Tibial nerve (tissue), 4 donors: ENCODE data around the gene DENND6A. TPM values are rescaled to one million over a fixed set of nuclear protein-coding genes. Genes with fewer than 3 reads are reported as not detected.

Experiments used
- DNase-seq, 2 donors: peaks; one replicate each; pipeline ENCODE4 v3.0.0-alpha.2; 2019; ENCODE audit warnings: low spot score in 2 of 2
- H3K27ac ChIP-seq, 4 donors: fragments of 200-600 bp; sonication (generic) in 3 of 4; one replicate each; pipeline ENCODE4 v1.5.1; 2017 to 2019; ENCODE audit warnings: mild to moderate bottlenecking in 1 of 4
- H3K27me3 ChIP-seq, 2 donors: fragments of 200-600 bp; sonication (generic) in 1 of 2; one replicate each; pipeline versions ENCODE4 v1.5.1 to v1.6.0; 2017 to 2019
- H3K36me3 ChIP-seq, 3 donors: fragments of 200-600 bp; sonication (generic); one replicate each; pipeline ENCODE4 v1.5.1; 2018 to 2019
- H3K4me1 ChIP-seq, 4 donors: fragments of 200-600 bp; sonication (generic) in 3 of 4; one replicate each; pipeline ENCODE4 v1.5.1; 2017 to 2019
- H3K4me3 ChIP-seq, 4 donors: fragments of 200-600 bp; sonication (generic) in 3 of 4; one replicate each; pipeline ENCODE4 v1.5.1; 2017 to 2019; ENCODE audit warnings: mild to moderate bottlenecking in 1 of 4, moderate library complexity in 1 of 4
- H3K9me3 ChIP-seq, 4 donors: fragments of 200-600 bp; sonication (generic) in 3 of 4; one replicate each; pipeline ENCODE4 v1.5.1; 2017 to 2019
- CTCF ChIP-seq, 5 experiments: fragments of 200-600 bp in 3 of 5; fragments of 450-650 bp in 2 of 5; sonication (generic) in 3 of 5; IDR thresholded peaks; one replicate each; pipeline ENCODE4 v1.5.1; 2016 to 2019; ENCODE audit warnings: antibody characterized with exemption in 5 of 5, mild to moderate bottlenecking in 3 of 5, moderate library complexity in 2 of 5
- EP300 ChIP-seq, 2 donors: sonication (generic); formaldehyde crosslinking; IDR thresholded peaks; one replicate each; pipeline ENCODE4 v1.6.1; 2017; ENCODE audit warnings: antibody characterized with exemption in 2 of 2, mild to moderate bottlenecking in 1 of 2
- POLR2A ChIP-seq, 2 donors: fragments of 450-650 bp; IDR thresholded peaks; one replicate each; pipeline ENCODE4 v1.6.1; 2017; ENCODE audit warnings: antibody characterized with exemption in 2 of 2, mild to moderate bottlenecking in 2 of 2, moderate library complexity in 2 of 2
- WGBS, 2 donors: methylation state at CpG; one replicate each; pipeline ENCODE4 v1.1.5; 2018; 5-methylcytosine and 5-hydroxymethylcytosine counted together
- total RNA-seq, 4 donors: library from RNA; depleted of rRNA; stranded (reverse); fragments of >200 nt; gene quantifications; one replicate each; pipeline ENCODE4 v1.1.0, GENCODE V29; 2016

DENND6A gene
- total RNA-seq, 4 donors from 2014 or later: 48.0 to 88.1 (median 51.9) TPM

DNA sequence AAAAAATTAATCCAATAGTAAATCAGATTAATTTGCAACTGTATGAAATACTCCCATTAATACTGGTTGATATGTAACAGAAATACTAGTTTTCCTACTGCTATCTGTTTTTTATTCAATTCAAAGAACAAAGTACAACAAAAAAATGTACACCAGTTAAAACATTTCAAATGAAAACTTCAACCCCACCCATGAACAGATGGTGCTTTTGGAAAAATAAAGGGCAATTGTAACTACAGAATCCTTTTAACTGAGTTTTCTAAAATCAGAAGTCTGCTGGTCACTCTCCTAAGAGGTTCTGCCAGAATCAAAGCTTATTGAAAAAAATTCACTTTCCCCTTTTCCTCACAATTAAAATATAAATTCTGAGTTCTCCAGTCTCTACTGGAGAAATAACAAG, 34.3 kb downstream of the DENND6A start:
- H3K27me3 ChIP-seq: no peaks in the 10 kb centered on the region
- no peaks in the 10 kb centered on the region for H3K9me3 ChIP-seq
- TF ChIP-seq POLR2A (IDR thresholded peaks at IDR 0.05): no peak
- no peak for TF ChIP-seq CTCF (IDR thresholded peaks at IDR 0.05)
- TF ChIP-seq EP300 (IDR thresholded peaks at IDR 0.05): no peak
- peaks cover 0 to 34% (median 2%) of the 10 kb centered on the region in 4 donors for H3K4me1 ChIP-seq
- DNase-seq: no peak
- H3K4me3 ChIP-seq: no peak overlapping the region
- H3K36me3 ChIP-seq: peaks cover 0 to 74% (median 3%) of the 10 kb centered on the region in 3 donors
- peak overlapping the region in 3 of 4 donors; percentile 5 to 72 (median 31) for H3K27ac ChIP-seq

DNA sequence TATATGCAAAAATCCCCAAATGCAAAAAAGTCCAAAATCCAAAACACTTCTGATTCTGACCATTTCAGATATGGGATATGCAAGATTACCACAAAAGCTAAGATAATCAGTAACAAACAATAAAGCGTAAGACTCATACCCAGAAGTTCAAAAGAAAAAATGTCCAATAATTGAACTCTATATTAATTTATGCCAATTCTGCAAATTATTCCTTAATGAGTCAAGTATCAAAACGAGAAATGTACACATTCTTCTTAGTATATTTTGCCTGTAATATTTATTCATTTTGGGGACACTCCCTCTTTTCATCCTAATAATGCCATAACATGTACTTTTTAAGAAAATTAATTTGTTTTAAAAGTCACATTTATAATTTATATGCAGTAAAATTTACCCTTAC, 37.1 kb downstream of the DENND6A start:
- Histone ChIP-seq H3K9me3 (no peaks in the 10 kb centered on the region), H3K4me1 (peaks cover 0 to 24% (median 0%) of the 10 kb centered on the region in 4 donors), H3K27me3 (no peaks in the 10 kb centered on the region), H3K36me3 (peaks cover 0 to 73% (median 3%) of the 10 kb centered on the region in 3 donors), H3K4me3 (no peak overlapping the region), H3K27ac (no peak overlapping the region)
- DNase-seq: no peak
- TF ChIP-seq CTCF (IDR thresholded peaks at IDR 0.05) (no peak), EP300 (IDR thresholded peaks at IDR 0.05) (no peak), POLR2A (IDR thresholded peaks at IDR 0.05) (no peak)
- 78 to 80% methylated on average over 2 of the region's 2 CpGs for WGBS, 2 donors

DNA sequence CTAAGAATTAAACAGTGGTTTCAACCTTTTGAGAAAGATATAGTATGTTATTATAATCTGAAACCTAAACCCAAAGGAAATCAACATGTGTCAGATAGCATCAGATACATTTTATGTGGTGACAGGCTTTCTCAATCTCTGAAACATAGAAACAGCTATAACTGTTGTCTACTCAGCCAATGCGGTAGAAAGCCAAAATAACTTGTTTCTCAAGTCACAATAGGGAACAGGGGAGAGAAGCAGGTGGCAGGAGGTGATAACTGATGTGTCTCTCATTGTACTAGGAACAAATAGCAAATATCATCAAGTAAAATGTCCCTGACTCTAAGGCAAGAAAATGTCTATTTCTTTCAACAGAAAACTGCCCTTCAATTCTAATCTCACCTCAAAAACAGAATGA, 38.6 kb downstream of the DENND6A start:
- Histone ChIP-seq H3K27me3 (no peaks in the 10 kb centered on the region), H3K9me3 (peaks cover 0 to 4% (median 0%) of the 10 kb centered on the region in 4 donors), H3K36me3 (peaks cover 0 to 77% (median 3%) of the 10 kb centered on the region in 3 donors), H3K27ac (no peak overlapping the region), H3K4me3 (no peak overlapping the region), H3K4me1 (peaks cover 0 to 13% (median 0%) of the 10 kb centered on the region in 4 donors)
- 96 to 100% methylated on average over 1 of the region's 1 CpG for WGBS, 2 donors
- no peak for TF ChIP-seq EP300 (IDR thresholded peaks at IDR 0.05)
- no peak for TF ChIP-seq CTCF (IDR thresholded peaks at IDR 0.05)
- TF ChIP-seq POLR2A (IDR thresholded peaks at IDR 0.05): no peak
- DNase-seq: no peak

DNA sequence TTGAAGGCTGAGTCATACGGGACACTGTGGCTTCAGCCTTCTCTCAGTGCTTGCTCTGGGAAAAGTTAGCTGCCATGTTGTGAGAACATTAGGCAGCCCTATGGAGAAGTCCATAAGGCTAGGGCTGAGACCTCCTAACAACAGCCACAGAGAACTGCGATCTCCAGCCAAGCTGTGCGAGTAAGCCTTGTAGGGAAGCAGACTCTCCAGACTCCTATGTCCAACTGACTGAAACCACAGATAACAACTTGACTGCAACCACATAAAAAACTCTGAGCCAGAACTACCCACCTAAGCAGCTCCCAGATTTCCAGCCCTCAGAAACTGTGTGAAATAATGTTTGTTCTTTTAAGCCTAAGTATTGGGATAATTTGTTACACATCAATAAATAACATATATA, 40.7 kb downstream of the DENND6A start:
- no peak overlapping the region for H3K27ac ChIP-seq
- 95 to 98% methylated on average over 3 of the region's 3 CpGs for WGBS, 2 donors
- DNase-seq: no peak
- no peak overlapping the region for H3K4me3 ChIP-seq
- peaks cover 0 to 77% (median 2%) of the 10 kb centered on the region in 3 donors for H3K36me3 ChIP-seq
- peaks cover 0 to 3% (median 0%) of the 10 kb centered on the region in 4 donors for H3K4me1 ChIP-seq
- H3K9me3 ChIP-seq: peaks cover 0 to 16% (median 0%) of the 10 kb centered on the region in 4 donors
- TF ChIP-seq EP300 (IDR thresholded peaks at IDR 0.05) (no peak), POLR2A (IDR thresholded peaks at IDR 0.05) (no peak), CTCF (IDR thresholded peaks at IDR 0.05) (no peak)
- H3K27me3 ChIP-seq: no peaks in the 10 kb centered on the region

DNA sequence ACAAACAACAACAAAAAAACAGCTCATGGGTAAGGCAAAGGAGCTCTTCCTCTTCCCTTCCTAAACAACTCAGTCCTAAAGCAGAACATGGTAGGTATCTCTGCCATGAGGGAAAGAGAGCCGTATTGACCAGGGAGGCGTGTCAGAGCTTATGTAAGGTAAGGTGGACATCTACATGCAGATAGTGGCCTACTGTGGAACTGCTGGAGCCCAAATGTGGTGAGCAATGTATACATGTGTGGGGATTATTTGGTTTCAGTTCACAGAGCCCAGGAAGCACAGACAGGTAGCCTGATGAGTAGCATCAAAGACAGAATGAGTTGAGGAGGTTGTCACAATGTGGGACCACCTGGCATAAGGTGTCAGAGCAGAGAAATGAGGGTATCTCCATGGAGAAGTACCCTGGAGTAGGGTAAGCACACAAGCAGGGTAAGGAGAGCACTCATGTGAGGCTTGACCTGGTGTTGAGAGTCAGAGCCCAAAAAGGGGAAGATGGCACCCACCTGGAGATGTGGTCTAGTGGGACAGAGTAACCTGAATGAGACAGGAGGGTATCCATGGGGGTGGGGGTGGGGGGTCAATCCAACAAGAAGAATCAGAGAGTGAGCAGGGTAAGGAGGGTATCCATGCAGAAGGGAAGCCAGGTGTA, 45.5 kb downstream of the DENND6A start:
- H3K36me3 ChIP-seq: peaks cover 0 to 83% (median 4%) of the 10 kb centered on the region in 3 donors
- no peak for DNase-seq
- 83% methylated on average over 2 of the region's 2 CpGs for WGBS, 2 donors
- peak overlapping the region in 1 of 4 donors; percentile 10 for H3K27ac ChIP-seq
- TF ChIP-seq EP300 (IDR thresholded peaks at IDR 0.05) (no peak), POLR2A (IDR thresholded peaks at IDR 0.05) (no peak), CTCF (IDR thresholded peaks at IDR 0.05) (no peak)
- peaks cover 0 to 16% (median 0%) of the 10 kb centered on the region in 4 donors for H3K9me3 ChIP-seq
- peaks cover 0 to 5% (median 0%) of the 10 kb centered on the region in 4 donors for H3K4me1 ChIP-seq
- no peaks in the 10 kb centered on the region for H3K27me3 ChIP-seq
- no peak overlapping the region for H3K4me3 ChIP-seq
